Upper lobe of left lung (tissue), 6 donors: ENCODE measurements around the gene VTCN1. TPM values are rescaled to one million over a fixed set of nuclear protein-coding genes. Genes with fewer than 3 reads are reported as not detected.

Source experiments
- ATAC-seq, 2 donors: fragments of 200-7000 bp; cut with Tn5 transposase; one replicate each; pipeline ENCODE4 v1.9.1; 2022; ENCODE audit warnings: mild to moderate bottlenecking in 2 of 2, moderate library complexity in 2 of 2; ENCODE audit not compliant: low FRiP score in 2 of 2
- DNase-seq, 2 donors: peaks; one replicate each; pipeline ENCODE4 v3.0.0-alpha.2; 2019 to 2020
- H3K27ac ChIP-seq, 4 donors: fragments of 200-600 bp; sonication (generic); one replicate each; pipeline ENCODE4 v1.5.1; 2016 to 2019
- H3K27me3 ChIP-seq, 4 donors: fragments of 200-600 bp; sonication (generic); one replicate each; pipeline ENCODE4 v1.5.1; 2017 to 2019
- H3K36me3 ChIP-seq, 4 donors: fragments of 200-600 bp; sonication (generic); one replicate each; pipeline ENCODE4 v1.5.1; 2016 to 2019
- H3K4me1 ChIP-seq, 4 donors: fragments of 200-600 bp; sonication (generic); one replicate each; pipeline ENCODE4 v1.5.1; 2018 to 2019
- H3K4me3 ChIP-seq, 4 donors: fragments of 200-600 bp; sonication (generic); one replicate each; pipeline ENCODE4 v1.5.1; 2017 to 2019; ENCODE audit warnings: mild to moderate bottlenecking in 2 of 4, moderate library complexity in 1 of 4
- H3K9me3 ChIP-seq, 4 donors: fragments of 200-600 bp; sonication (generic); one replicate each; pipeline ENCODE4 v1.5.1; 2018 to 2019
- CTCF ChIP-seq, 6 experiments: fragments of 450-650 bp in 4 of 6; fragments of 200-600 bp in 2 of 6; sonication (generic) in 2 of 6; IDR thresholded peaks; one replicate each; pipeline ENCODE4 v1.5.1; 2016 to 2019; ENCODE audit warnings: antibody characterized with exemption in 6 of 6
- EP300 ChIP-seq, 4 donors: sonication (generic); formaldehyde crosslinking; IDR thresholded peaks; one replicate each; pipeline ENCODE4 v1.5.1; 2017; ENCODE audit warnings: antibody characterized with exemption in 4 of 4, control low read depth in 2 of 4
- POLR2A ChIP-seq, 4 donors: fragments of 450-650 bp; IDR thresholded peaks; one replicate each; pipeline ENCODE4 v1.5.1; 2016 to 2017; ENCODE audit warnings: antibody characterized with exemption in 4 of 4, mild to moderate bottlenecking in 2 of 4
- POLR2AphosphoS5 ChIP-seq, 2 donors: sonication (generic); formaldehyde crosslinking; IDR thresholded peaks; one replicate each; pipeline ENCODE4 v1.5.1; 2017; ENCODE audit warnings: antibody characterized with exemption in 2 of 2
- WGBS, 2 donors: methylation state at CpG; one replicate each; pipeline ENCODE4 v1.1.5; 2017 to 2018; 5-methylcytosine and 5-hydroxymethylcytosine counted together
- total RNA-seq, 6 donors: library from RNA; depleted of rRNA in 4 of 6; stranded (reverse); fragments of >200 nt in 4 of 6; gene quantifications; one replicate each; pipeline versions ENCODE4 v1.1.0 to v1.2.1, GENCODE V29; 2016 to 2021
- donor health status: DM: no; HTN: no; CAD: no; lungs with moderate emphysema.
- donor health status: DM: no; HTN: yes; CAD: no; lungs with severe emphysema.

Gene VTCN1
- total RNA-seq, 6 donors from 2014 or later, result 0.44 to 1.7 (median 1.2) TPM; not detected in 3

GRCh38 chr1:117117697-117118096 lies 93.0 kb downstream of the VTCN1 start:
- WGBS, 2 donors, result 82 to 93% methylated on average over 2 of the region's 2 CpGs
- TF ChIP-seq CTCF (IDR thresholded peaks at IDR 0.05) (no peak), POLR2AphosphoS5 (IDR thresholded peaks at IDR 0.05) (no peak), EP300 (IDR thresholded peaks at IDR 0.05) (no peak), POLR2A (IDR thresholded peaks at IDR 0.05) (no peak)
- Histone ChIP-seq H3K9me3 (no peaks in the 10 kb centered on the region), H3K27me3 (no peaks in the 10 kb centered on the region), H3K36me3 (no peaks in the 10 kb centered on the region), H3K4me1 (peaks cover 6 to 14% (median 8%) of the 10 kb centered on the region in 4 donors), H3K4me3 (no peak overlapping the region), H3K27ac (no peak overlapping the region)
- ATAC-seq, result no peak
- no peak for DNase-seq

GRCh38 chr1:117116784-117117130 lies 94.0 kb downstream of the VTCN1 start:
- peaks cover 0 to 5% (median 0%) of the 10 kb centered on the region in 4 donors for H3K36me3 ChIP-seq
- DNase-seq (no peak), ATAC-seq (no peak)
- H3K4me3 ChIP-seq, result no peak overlapping the region
- no peak overlapping the region for H3K27ac ChIP-seq
- 91 to 93% methylated on average over 3 of the region's 3 CpGs for WGBS, 2 donors
- H3K27me3 ChIP-seq, result no peaks in the 10 kb centered on the region
- H3K9me3 ChIP-seq, result no peaks in the 10 kb centered on the region
- peaks cover 0 to 7% (median 7%) of the 10 kb centered on the region in 4 donors for H3K4me1 ChIP-seq
- TF ChIP-seq POLR2AphosphoS5 (IDR thresholded peaks at IDR 0.05) (no peak), EP300 (IDR thresholded peaks at IDR 0.05) (no peak), POLR2A (IDR thresholded peaks at IDR 0.05) (no peak), CTCF (IDR thresholded peaks at IDR 0.05) (no peak)

- no peak for ATAC-seq
- peaks cover 0 to 5% (median 0%) of the 10 kb centered on the region in 4 donors for H3K36me3 ChIP-seq
- TF ChIP-seq CTCF (IDR thresholded peaks at IDR 0.05) (no peak), POLR2AphosphoS5 (IDR thresholded peaks at IDR 0.05) (no peak), POLR2A (IDR thresholded peaks at IDR 0.05) (no peak), EP300 (IDR thresholded peaks at IDR 0.05) (no peak)
- H3K9me3 ChIP-seq, result no peaks in the 10 kb centered on the region
- DNase-seq, result no peak
- peaks cover 0 to 7% (median 6%) of the 10 kb centered on the region in 4 donors for H3K4me1 ChIP-seq
- no peaks in the 10 kb centered on the region for H3K27me3 ChIP-seq
- no peak overlapping the region for H3K27ac ChIP-seq
- no peak overlapping the region for H3K4me3 ChIP-seq
- whole genome bisulfite sequencing, 2 donors, result 90 to 93% methylated on average over 13 of the region's 13 CpGs
These were observed 94.5 kb downstream of the VTCN1 start for GRCh38 chr1:117116090-117116783.

GRCh38 chr1:117114877-117115276 lies 95.8 kb downstream of the VTCN1 start:
- TF ChIP-seq POLR2AphosphoS5 (IDR thresholded peaks at IDR 0.05) (no peak), EP300 (IDR thresholded peaks at IDR 0.05) (no peak), CTCF (IDR thresholded peaks at IDR 0.05) (no peak), POLR2A (IDR thresholded peaks at IDR 0.05) (no peak)
- H3K36me3 ChIP-seq, result peaks cover 0 to 8% (median 0%) of the 10 kb centered on the region in 4 donors
- no peaks in the 10 kb centered on the region for H3K27me3 ChIP-seq
- ATAC-seq (no peak), DNase-seq (no peak)
- H3K27ac ChIP-seq, result no peak overlapping the region
- 64 to 76% methylated on average over 2 of the region's 2 CpGs for WGBS, 2 donors
- no peaks in the 10 kb centered on the region for H3K4me1 ChIP-seq
- no peaks in the 10 kb centered on the region for H3K9me3 ChIP-seq
- no peak overlapping the region for H3K4me3 ChIP-seq

- Histone ChIP-seq H3K36me3 (peaks cover 0 to 8% (median 0%) of the 10 kb centered on the region in 4 donors), H3K9me3 (no peaks in the 10 kb centered on the region), H3K27ac (no peak overlapping the region), H3K4me1 (no peaks in the 10 kb centered on the region), H3K4me3 (no peak overlapping the region), H3K27me3 (no peaks in the 10 kb centered on the region)
- TF ChIP-seq POLR2AphosphoS5 (IDR thresholded peaks at IDR 0.05), result no peak
- no peak for TF ChIP-seq CTCF (IDR thresholded peaks at IDR 0.05)
- no peak for TF ChIP-seq POLR2A (IDR thresholded peaks at IDR 0.05)
- no peak for TF ChIP-seq EP300 (IDR thresholded peaks at IDR 0.05)
- peak in 1 of 2 donors; percentile 42 for DNase-seq
- WGBS, 2 donors, result 93 to 95% methylated on average over 8 to 11 of the region's 11 CpGs
- ATAC-seq, result no peak
These were observed 97.5 kb downstream of the VTCN1 start for GRCh38 chr1:117113199-117113598.
